PFSK-1 (cell line): ENCODE results near the gene MUS81.

Experiments used
- FOXP2 ChIP-seq: optimal IDR thresholded peaks from 2 replicates; pipeline ENCODE3; 2011; ENCODE audit warnings: borderline replicate concordance, control low read depth, inconsistent platforms; ENCODE audit not compliant: insufficient read depth; ENCODE audit errors: extremely low read length, extremely low read depth
- POLR2AphosphoS5 ChIP-seq: IDR thresholded peaks from 2 replicates; pipeline ENCODE4 v1.6.1; 2012; ENCODE audit warnings: low read depth, mild to moderate bottlenecking, control low read depth, low read length, moderate library complexity
- SIN3A ChIP-seq: IDR thresholded peaks from 2 replicates; pipeline ENCODE4 v1.6.1; 2012; ENCODE audit warnings: mild to moderate bottlenecking, low read length, moderate library complexity, borderline replicate concordance; ENCODE audit not compliant: insufficient read depth
- TF ChIP-seq, protein P1 (sequence below), 2 experiments: IDR thresholded peaks; 2 replicates each; pipeline versions ENCODE4 v1.6.1 to v1.8.0; 2011 to 2012; ENCODE audit warnings: low read depth in 2 of 2, low read length in 2 of 2, control low read depth in 1 of 2, inconsistent platforms in 1 of 2, mild to moderate bottlenecking in 1 of 2, moderate library complexity in 1 of 2; ENCODE audit not compliant: insufficient read depth in 1 of 2

DNA sequence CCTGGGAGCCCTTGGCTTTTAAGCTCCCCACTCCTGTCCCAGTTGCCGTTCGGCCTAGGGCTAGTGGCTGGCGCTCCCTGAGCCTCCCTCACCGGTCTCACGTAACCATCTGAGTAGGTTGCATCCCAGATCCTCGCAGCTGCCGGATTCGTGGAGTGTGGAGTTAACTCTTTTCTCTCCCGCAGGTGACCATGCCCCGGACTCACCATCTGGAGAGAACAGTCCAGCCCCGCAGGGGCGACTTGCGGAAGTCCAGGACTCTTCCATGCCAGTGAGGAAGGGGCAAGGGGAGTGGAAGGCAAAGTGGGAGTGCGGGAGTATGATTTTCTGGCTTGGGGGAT, 902 bp downstream of the MUS81 start:
- TF ChIP-seq, protein P1, sequence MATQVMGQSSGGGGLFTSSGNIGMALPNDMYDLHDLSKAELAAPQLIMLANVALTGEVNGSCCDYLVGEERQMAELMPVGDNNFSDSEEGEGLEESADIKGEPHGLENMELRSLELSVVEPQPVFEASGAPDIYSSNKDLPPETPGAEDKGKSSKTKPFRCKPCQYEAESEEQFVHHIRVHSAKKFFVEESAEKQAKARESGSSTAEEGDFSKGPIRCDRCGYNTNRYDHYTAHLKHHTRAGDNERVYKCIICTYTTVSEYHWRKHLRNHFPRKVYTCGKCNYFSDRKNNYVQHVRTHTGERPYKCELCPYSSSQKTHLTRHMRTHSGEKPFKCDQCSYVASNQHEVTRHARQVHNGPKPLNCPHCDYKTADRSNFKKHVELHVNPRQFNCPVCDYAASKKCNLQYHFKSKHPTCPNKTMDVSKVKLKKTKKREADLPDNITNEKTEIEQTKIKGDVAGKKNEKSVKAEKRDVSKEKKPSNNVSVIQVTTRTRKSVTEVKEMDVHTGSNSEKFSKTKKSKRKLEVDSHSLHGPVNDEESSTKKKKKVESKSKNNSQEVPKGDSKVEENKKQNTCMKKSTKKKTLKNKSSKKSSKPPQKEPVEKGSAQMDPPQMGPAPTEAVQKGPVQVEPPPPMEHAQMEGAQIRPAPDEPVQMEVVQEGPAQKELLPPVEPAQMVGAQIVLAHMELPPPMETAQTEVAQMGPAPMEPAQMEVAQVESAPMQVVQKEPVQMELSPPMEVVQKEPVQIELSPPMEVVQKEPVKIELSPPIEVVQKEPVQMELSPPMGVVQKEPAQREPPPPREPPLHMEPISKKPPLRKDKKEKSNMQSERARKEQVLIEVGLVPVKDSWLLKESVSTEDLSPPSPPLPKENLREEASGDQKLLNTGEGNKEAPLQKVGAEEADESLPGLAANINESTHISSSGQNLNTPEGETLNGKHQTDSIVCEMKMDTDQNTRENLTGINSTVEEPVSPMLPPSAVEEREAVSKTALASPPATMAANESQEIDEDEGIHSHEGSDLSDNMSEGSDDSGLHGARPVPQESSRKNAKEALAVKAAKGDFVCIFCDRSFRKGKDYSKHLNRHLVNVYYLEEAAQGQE (IDR thresholded peaks at IDR 0.05; ENCODE audit: insufficient read depth in 1 of 2, low read depth in 2 of 2, low read length in 2 of 2), result no peak
- TF ChIP-seq POLR2AphosphoS5 (no peak), SIN3A (peak; percentile 10; the same call in 1 of the 2 replicates), FOXP2 (no peak)
